C4-2B (cell line): Measurements from ENCODE around the gene HTR6.
"Not testable (repeated sequence)": the region's sequence is repeated elsewhere in the genome, so short reads cannot be mapped to it uniquely, and the experiment has no call there.

ENCODE experiments used
- H3K27ac ChIP-seq: fragments of 450-650 bp; 2 replicates; pipeline ENCODE4 v1.5.1; 2017
- CTCF ChIP-seq: fragments of 450-650 bp; conservative IDR thresholded peaks from 2 replicates; pipeline ENCODE4 v1.5.1; 2017; ENCODE audit warnings: mild to moderate bottlenecking
- ZFX ChIP-seq: fragments of 450-650 bp; IDR thresholded peaks from 2 replicates; pipeline ENCODE4 v1.6.1; 2017

Gene HTR6

GRCh38 chr1:19630720-19631395 lies 33.8 kb upstream of the HTR6 start:
- H3K27ac ChIP-seq: no peak overlapping the region
- TF ChIP-seq CTCF: no peak
- TF ChIP-seq ZFX: no peak

- H3K27ac ChIP-seq: no peak overlapping the region
- no peak for TF ChIP-seq CTCF
- TF ChIP-seq ZFX: no peak
Measured at GRCh38 chr1:19632211-19632610, 32.5 kb upstream of the HTR6 start.

- TF ChIP-seq CTCF: no peak
- TF ChIP-seq ZFX: no peak
- no peak overlapping the region for H3K27ac ChIP-seq
Measured at GRCh38 chr1:19633106-19633505, 31.6 kb upstream of the HTR6 start.

DNA sequence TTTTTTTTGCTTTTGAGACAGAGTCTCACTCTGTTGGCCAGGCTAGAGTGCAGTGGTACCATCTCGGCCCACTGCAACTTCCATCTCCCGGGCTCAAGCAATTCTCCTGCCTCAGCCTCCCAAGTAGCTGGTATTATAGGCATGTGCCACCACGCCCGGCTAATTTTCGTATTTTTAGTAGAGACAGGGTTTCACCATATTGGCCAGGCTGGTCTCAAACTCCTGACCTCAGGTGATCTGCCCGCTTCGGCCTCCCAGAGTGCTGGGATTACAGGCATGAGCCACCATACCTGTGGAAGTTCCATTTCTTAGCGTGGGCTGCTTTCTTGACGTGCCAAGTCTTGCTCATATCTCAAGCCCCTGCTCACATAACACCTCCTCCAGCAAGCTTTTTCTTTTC lies 29.6 kb upstream of the HTR6 start:
- not testable (repeated sequence) for H3K27ac ChIP-seq

DNA sequence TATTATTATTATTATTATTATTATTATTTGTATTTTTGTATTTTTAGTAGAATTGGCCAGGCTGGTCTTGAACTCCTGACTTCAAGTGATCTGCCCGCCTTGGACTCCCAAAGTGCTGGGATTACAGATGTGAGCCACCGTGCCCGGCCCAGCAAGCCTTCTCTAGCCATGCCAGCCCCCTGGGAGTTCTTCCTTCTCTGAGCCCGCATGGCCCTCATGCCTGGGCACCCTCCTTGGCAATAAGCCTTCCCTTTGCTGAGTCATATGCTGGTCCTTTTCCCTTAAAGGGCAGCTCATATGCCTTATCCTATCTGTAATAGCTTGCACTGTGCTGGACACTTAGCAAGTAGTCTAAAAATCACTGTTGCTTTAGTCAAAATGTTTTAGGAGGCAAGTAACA lies 29.0 kb upstream of the HTR6 start:
- H3K27ac ChIP-seq: no peak overlapping the region
- TF ChIP-seq CTCF: no peak
- TF ChIP-seq ZFX: no peak

DNA sequence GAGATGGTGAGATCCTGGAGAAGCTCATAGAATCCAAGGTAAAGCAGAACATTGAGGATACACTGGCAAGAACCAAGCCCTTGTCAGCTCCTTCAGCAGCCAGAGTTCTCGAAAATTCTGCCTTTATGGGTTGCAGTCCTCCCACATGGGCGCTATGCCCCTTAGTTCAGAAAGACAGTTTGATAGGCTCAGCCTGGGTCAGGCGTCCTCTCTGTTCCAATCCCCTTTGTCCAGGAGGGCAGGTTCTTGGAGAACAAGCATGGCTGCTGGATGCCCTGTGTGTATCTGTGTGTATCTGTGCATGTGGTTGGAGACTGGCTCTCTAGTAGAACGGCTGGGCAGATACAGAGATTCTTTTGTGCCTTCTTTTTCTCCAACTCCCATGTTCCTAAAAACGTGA lies 28.6 kb upstream of the HTR6 start:
- no peak overlapping the region for H3K27ac ChIP-seq
- TF ChIP-seq CTCF: no peak

GRCh38 chr1:19636749-19637148 lies 27.9 kb upstream of the HTR6 start:
- not testable (repeated sequence) for H3K27ac ChIP-seq

- TF ChIP-seq ZFX: no peak
- no peak for TF ChIP-seq CTCF
- no peak overlapping the region for H3K27ac ChIP-seq
Measured at GRCh38 chr1:19637606-19638005, 27.1 kb upstream of the HTR6 start.

DNA sequence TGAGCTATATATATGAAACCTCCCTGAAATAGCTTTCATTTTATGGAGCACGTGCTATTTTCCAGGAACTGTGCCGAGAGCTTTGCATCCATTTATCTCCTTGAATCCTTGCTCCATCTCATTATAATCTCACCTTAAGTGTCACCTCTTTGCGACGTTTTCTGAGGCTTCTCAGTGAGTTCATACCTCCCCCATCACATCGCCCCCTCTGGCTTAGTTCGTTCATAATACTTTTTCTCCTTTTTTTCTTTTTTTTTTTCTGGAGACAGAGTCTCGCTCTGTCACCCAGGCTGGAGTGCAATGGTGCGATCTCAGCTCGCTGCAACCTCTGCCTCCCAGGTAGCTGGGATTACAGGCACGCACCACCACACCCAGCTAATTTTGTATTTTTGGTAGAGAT lies 25.4 kb upstream of the HTR6 start:
- H3K27ac ChIP-seq: not testable (repeated sequence)
